GM12875 (cell line): Measurements from ENCODE around the gene CACNA1I.

Experiments
- H3K4me3 ChIP-seq: one replicate; pipeline ENCODE4 v1.5.1; 2011; ENCODE audit warnings: low read depth, low read length, control low read depth
- CTCF ChIP-seq: IDR thresholded peaks from 2 replicates; pipeline ENCODE4 v1.5.1; 2011; ENCODE audit warnings: low read depth, mild to moderate bottlenecking, control low read depth, inconsistent platforms, low read length, moderate library complexity, borderline replicate concordance; ENCODE audit not compliant: insufficient read depth

Gene CACNA1I

GRCh38 chr22:39569066-39569465 lies 1.5 kb upstream of the CACNA1I start:
- no peak for TF ChIP-seq CTCF
- no peak overlapping the region for H3K4me3 ChIP-seq

- H3K4me3 ChIP-seq = no peak overlapping the region
- no peak for TF ChIP-seq CTCF
These were observed 327 bp upstream of the CACNA1I start for GRCh38 chr22:39570226-39570625.

GRCh38 chr22:39571538-39571937 lies 985 bp downstream of the CACNA1I start:
- no peak for TF ChIP-seq CTCF
- no peak overlapping the region for H3K4me3 ChIP-seq

- TF ChIP-seq CTCF = no peak
- H3K4me3 ChIP-seq = no peak overlapping the region
These were observed 4.4 kb downstream of the CACNA1I start for GRCh38 chr22:39574779-39575551.

- TF ChIP-seq CTCF = no peak
- no peak overlapping the region for H3K4me3 ChIP-seq
These were observed 4.9 kb downstream of the CACNA1I start for GRCh38 chr22:39575552-39575825.

GRCh38 chr22:39576027-39576426 lies 5.5 kb downstream of the CACNA1I start:
- H3K4me3 ChIP-seq = no peak overlapping the region
- no peak for TF ChIP-seq CTCF

GRCh38 chr22:39577366-39577765 lies 6.8 kb downstream of the CACNA1I start:
- no peak for TF ChIP-seq CTCF
- H3K4me3 ChIP-seq = no peak overlapping the region
